Endothelial cell of umbilical vein (primary cell): ENCODE data around the gene PRSS53. TPM values are rescaled to one million over a fixed set of nuclear protein-coding genes. Genes with fewer than 3 reads are reported as not detected.

ENCODE experiments used
- BruUV-seq: library from RNA; stranded (reverse); fragments of 400-500 nt; replicated peaks from 2 replicates; lab custom pipeline; 2021; lab: Mats Ljungman, UMichigan
- CTCF ChIA-PET: fragments of 300-600, 350-600 bp; sonication (Branson Sonifier 250); formaldehyde crosslinking; loops from one replicate; lab custom pipeline; 2021; ENCODE audit warnings: antibody characterized with exemption, inconsistent platforms; lab: Charles Lee
- POLR2A ChIA-PET: fragments of 300-600, 350-600 bp; sonication (Branson Sonifier 250); formaldehyde crosslinking; loops from one replicate; lab custom pipeline; 2021; ENCODE audit warnings: antibody characterized with exemption, inconsistent platforms; lab: Charles Lee
- DNase-seq: peaks from one replicate; pipeline ENCODE4 v3.0.0-alpha.2; 2011; ENCODE audit warnings: low read depth, low spot score
- FAIRE-seq: peaks from 2 replicates; lab custom pipeline; 2011; peaks lifted over from hg19 to GRCh38; lab: Jason Lieb, UNC
- H2AFZ ChIP-seq: 2 replicates; pipeline ENCODE4 v1.6.0; 2012; ENCODE audit warnings: low read depth, low read length, control low read depth, inconsistent platforms
- H3K27ac ChIP-seq: 2 replicates; pipeline ENCODE4 v1.5.1; 2011; ENCODE audit warnings: low read depth, mild to moderate bottlenecking, control low read depth, low read length, moderate library complexity; ENCODE audit not compliant: insufficient read depth
- H3K27me3 ChIP-seq, 2 experiments: 2 replicates each; pipeline versions ENCODE4 v1.6.0 to v1.6.1; 2011; ENCODE audit warnings: low read length in 2 of 2, mixed read lengths in 1 of 2; ENCODE audit not compliant: control insufficient read depth in 2 of 2, insufficient read depth in 2 of 2
- H3K36me3 ChIP-seq, 2 experiments: 2 replicates in 1 of 2; 3 replicates in 1 of 2; pipeline ENCODE4 v1.5.1; 2011; ENCODE audit warnings: low read length in 2 of 2, mild to moderate bottlenecking in 1 of 2, moderate library complexity in 1 of 2; ENCODE audit not compliant: control insufficient read depth in 2 of 2, insufficient read depth in 2 of 2; ENCODE audit errors: extremely low read depth in 1 of 2
- H3K4me1 ChIP-seq: 3 replicates; pipeline ENCODE4 v1.5.1; 2011; ENCODE audit warnings: mild to moderate bottlenecking, low read length; ENCODE audit not compliant: control insufficient read depth, insufficient read depth; ENCODE audit errors: extremely low read depth
- H3K4me2 ChIP-seq: 2 replicates; pipeline ENCODE4 v1.6.1; 2011; ENCODE audit warnings: low read length, control low read depth, mixed read lengths; ENCODE audit not compliant: insufficient read depth
- H3K4me3 ChIP-seq, 3 experiments: fragments of 200-600 bp in 1 of 3; sonication (generic), shearing (Covaris generic) in 1 of 3; replicated peaks in 1 of 3; 2 replicates each; pipeline ENCODE4 v1.5.1; 2011 to 2016; ENCODE audit warnings: control low read depth in 3 of 3, low read length in 3 of 3, mild to moderate bottlenecking in 2 of 3, inconsistent platforms in 1 of 3, low read depth in 1 of 3, moderate library complexity in 1 of 3; ENCODE audit not compliant: insufficient read depth in 1 of 3
- H3K79me2 ChIP-seq: 2 replicates; pipeline ENCODE4 v1.6.0; 2012; ENCODE audit warnings: low read length, inconsistent platforms; ENCODE audit not compliant: control insufficient read depth, insufficient read depth
- H3K9ac ChIP-seq: replicated peaks from 2 replicates; pipeline ENCODE3; 2011; ENCODE audit warnings: low read length, control low read depth; ENCODE audit not compliant: insufficient read depth; ENCODE audit errors: extremely low read depth
- H3K9me1 ChIP-seq: replicated peaks from 3 replicates; pipeline ENCODE4 v1.6.0; 2011; ENCODE audit warnings: mild to moderate bottlenecking, low read length; ENCODE audit not compliant: control insufficient read depth, insufficient read depth; ENCODE audit errors: extremely low read depth
- H3K9me3 ChIP-seq: replicated peaks from 2 replicates; pipeline ENCODE4 v1.5.1; 2012; ENCODE audit warnings: low read length, inconsistent platforms; ENCODE audit not compliant: control insufficient read depth, insufficient read depth
- H4K20me1 ChIP-seq: replicated peaks from 2 replicates; pipeline ENCODE3; 2011; ENCODE audit warnings: mild to moderate bottlenecking, low read length; ENCODE audit not compliant: control insufficient read depth, insufficient read depth; ENCODE audit errors: extremely low read depth
- EZH2 ChIP-seq: IDR thresholded peaks from 2 replicates; pipeline ENCODE4 v1.6.1; 2012; ENCODE audit warnings: borderline replicate concordance, low read depth, mild to moderate bottlenecking, moderate library complexity, low read length, inconsistent platforms; ENCODE audit not compliant: severe bottlenecking
- FOS ChIP-seq: IDR thresholded peaks from 2 replicates; pipeline ENCODE4 v1.6.1; 2011; ENCODE audit warnings: mild to moderate bottlenecking, low read length, moderate library complexity, borderline replicate concordance; ENCODE audit not compliant: insufficient read depth
- GATA2 ChIP-seq: IDR thresholded peaks from 2 replicates; pipeline ENCODE4 v1.7.0; 2011; ENCODE audit warnings: low read depth, mild to moderate bottlenecking, moderate library complexity, mixed read lengths, low read length; ENCODE audit not compliant: insufficient read length, insufficient read depth
- JUN ChIP-seq: IDR thresholded peaks from 2 replicates; pipeline ENCODE4 v1.6.1; 2011; ENCODE audit warnings: borderline replicate concordance, low read depth; ENCODE audit not compliant: insufficient read length, insufficient read depth
- MAX ChIP-seq: IDR thresholded peaks from 2 replicates; pipeline ENCODE4 v1.6.1; 2011; ENCODE audit not compliant: insufficient read depth, insufficient read length
- MYC ChIP-seq: IDR thresholded peaks from one replicate; pipeline ENCODE4 v1.6.1; 2011; ENCODE audit warnings: mild to moderate bottlenecking, low read depth, low read length
- POLR2A ChIP-seq: IDR thresholded peaks from 2 replicates; pipeline ENCODE4 v1.6.1; 2012; ENCODE audit warnings: low read depth, mild to moderate bottlenecking, control low read depth, low read length
- POLR2AphosphoS5 ChIP-seq: IDR thresholded peaks from 2 replicates; pipeline ENCODE4 v1.6.1; 2012; ENCODE audit warnings: low read depth, mild to moderate bottlenecking, control low read depth, low read length, moderate library complexity; ENCODE audit not compliant: insufficient read depth
- dilution Hi-C: fragments of 300-500 bp; cut with MboI; formaldehyde crosslinking; loops from one replicate; pipeline ENCODE4 v1.15.0; 2019; ENCODE audit warnings: low sequenced_read_pairs; ENCODE audit not compliant: extremely low pct_ligation_motif_present
- intact Hi-C: fragments of 100-400 bp; cut with micrococcal nuclease; formaldehyde crosslinking; loops from one replicate; pipeline ENCODE4 v1.10.0; 2022
- polyA plus RNA-seq, 4 experiments: library from polyadenylated mRNA; depleted of rRNA in 3 of 4; stranded (reverse) in 3 of 4; unstranded in 1 of 4; fragments of >200 nt; gene quantifications; 2 replicates each; pipeline versions ENCODE4 v1.2.1 to v1.2.3, GENCODE V29; 2011 to 2012; ENCODE audit warnings: missing spikeins in 1 of 4
- total RNA-seq: library from RNA; stranded (reverse); gene quantifications from 2 replicates; pipeline ENCODE4 v1.2.3, GENCODE V29; 2021
- TF ChIP-seq, protein P1 (sequence below), 2 donors: IDR thresholded peaks; 1 replicate in 1 of 2; 2 replicates in 1 of 2; pipeline ENCODE4 v1.5.1; 2011; ENCODE audit warnings: low read length in 2 of 2, mild to moderate bottlenecking in 2 of 2, moderate library complexity in 2 of 2, control low read depth in 1 of 2, inconsistent platforms in 1 of 2, low read depth in 1 of 2; ENCODE audit not compliant: insufficient read depth in 1 of 2; ENCODE audit errors: extremely low read depth in 1 of 2

Gene PRSS53
- total and polyA plus RNA-seq, 2 donors (not counting 3 experiments of a cell fraction or from before 2014, with no cell fraction given) = 2.8 to 3.5 TPM

GRCh38 chr16:31089199-31089598 is 456 bp upstream of the PRSS53 start:
- ChIA-PET CTCF (interaction anchor here (1.5 kb wide), 1 partner anchor 104 kb away, joined by 4 read pairs; the partner anchor contains the start of gene HSD3B7), POLR2A (no interaction called here)
- Histone ChIP-seq H3K4me3 (no peak overlapping the region), H3K79me2 (peaks cover 9% of the 10 kb centered on the region), H3K9me1 (no peaks in the 10 kb centered on the region), H2AFZ (no peak overlapping the region), H3K9me3 (no peaks in the 10 kb centered on the region), H3K4me2 (no peak overlapping the region), H3K27ac (no peak overlapping the region), H3K9ac (no peak overlapping the region), H3K27me3 (no peaks in the 10 kb centered on the region), H3K4me1 (peaks cover 3% of the 10 kb centered on the region), H4K20me1 (no peaks in the 10 kb centered on the region), H3K36me3 (peaks cover 2 to 10% of the 10 kb centered on the region in 2 experiments)
- dilution Hi-C loops = no loop called here
- FAIRE-seq = no peak
- TF ChIP-seq JUN = no peak
- no peak for TF ChIP-seq EZH2
- intact Hi-C loops = no loop called here
- no TSS peak for BruUV-seq
- no peak for DNase-seq

GRCh38 chr16:31087971-31088370 is 772 bp downstream of the PRSS53 start:
- no peaks in the 10 kb centered on the region for H3K27me3 ChIP-seq
- peaks cover 4% of the 10 kb centered on the region for H3K79me2 ChIP-seq
- dilution Hi-C loops (no loop called here), intact Hi-C loops (no loop called here)
- no peak overlapping the region for H3K9ac ChIP-seq
- BruUV-seq = no TSS peak
- no peak overlapping the region for H3K27ac ChIP-seq
- TF ChIP-seq GATA2 = no peak
- TF ChIP-seq EZH2 = no peak
- no peak for TF ChIP-seq MYC
- TF ChIP-seq JUN = no peak
- TF ChIP-seq MAX = no peak
- TF ChIP-seq POLR2A = no peak
- TF ChIP-seq, protein P1, sequence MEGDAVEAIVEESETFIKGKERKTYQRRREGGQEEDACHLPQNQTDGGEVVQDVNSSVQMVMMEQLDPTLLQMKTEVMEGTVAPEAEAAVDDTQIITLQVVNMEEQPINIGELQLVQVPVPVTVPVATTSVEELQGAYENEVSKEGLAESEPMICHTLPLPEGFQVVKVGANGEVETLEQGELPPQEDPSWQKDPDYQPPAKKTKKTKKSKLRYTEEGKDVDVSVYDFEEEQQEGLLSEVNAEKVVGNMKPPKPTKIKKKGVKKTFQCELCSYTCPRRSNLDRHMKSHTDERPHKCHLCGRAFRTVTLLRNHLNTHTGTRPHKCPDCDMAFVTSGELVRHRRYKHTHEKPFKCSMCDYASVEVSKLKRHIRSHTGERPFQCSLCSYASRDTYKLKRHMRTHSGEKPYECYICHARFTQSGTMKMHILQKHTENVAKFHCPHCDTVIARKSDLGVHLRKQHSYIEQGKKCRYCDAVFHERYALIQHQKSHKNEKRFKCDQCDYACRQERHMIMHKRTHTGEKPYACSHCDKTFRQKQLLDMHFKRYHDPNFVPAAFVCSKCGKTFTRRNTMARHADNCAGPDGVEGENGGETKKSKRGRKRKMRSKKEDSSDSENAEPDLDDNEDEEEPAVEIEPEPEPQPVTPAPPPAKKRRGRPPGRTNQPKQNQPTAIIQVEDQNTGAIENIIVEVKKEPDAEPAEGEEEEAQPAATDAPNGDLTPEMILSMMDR (IDR thresholded peaks at IDR 0.05; ENCODE audit: extremely low read depth in 1 of 2, insufficient read depth in 1 of 2, low read depth in 1 of 2, low read length in 2 of 2) = no peak
- no peak for TF ChIP-seq POLR2AphosphoS5
- no peak for TF ChIP-seq FOS
- H4K20me1 ChIP-seq = no peaks in the 10 kb centered on the region
- FAIRE-seq (no peak), DNase-seq (no peak)
- no peak overlapping the region for H3K4me3 ChIP-seq
- POLR2A ChIA-PET = interaction anchor here (0.6 kb wide), 1 partner anchor 92 kb away, joined by 3 read pairs; no protein-coding TSS in a partner anchor
- no peaks in the 10 kb centered on the region for H3K4me1 ChIP-seq
- CTCF ChIA-PET = interaction anchor here (0.8 kb wide), 1 partner anchor 103 kb away, joined by 4 read pairs; the partner anchor contains the start of gene HSD3B7
- peaks cover 2 to 12% of the 10 kb centered on the region in 2 experiments for H3K36me3 ChIP-seq
- no peaks in the 10 kb centered on the region for H3K9me1 ChIP-seq
- H3K9me3 ChIP-seq = no peaks in the 10 kb centered on the region
- H2AFZ ChIP-seq = no peak overlapping the region
- H3K4me2 ChIP-seq = no peak overlapping the region
